PC-3 (cell line): Measurements from ENCODE around the gene ATG101.

ENCODE experiments used
- CTCF ChIP-seq: fragments of 300-600 bp; sonication (generic); conservative IDR thresholded peaks from 2 replicates; pipeline ENCODE4 v1.5.1; 2017; ENCODE audit warnings: antibody characterized with exemption, low read depth, mild to moderate bottlenecking, low read length
- EZH2 ChIP-seq: fragments of 300-600 bp; sonication (generic); IDR thresholded peaks from one replicate; pipeline ENCODE4 v1.6.1; 2017; ENCODE audit warnings: antibody characterized with exemption, mild to moderate bottlenecking, low read length; ENCODE audit not compliant: unreplicated experiment
- EZH2phosphoT487 ChIP-seq: fragments of 300-600 bp; sonication (generic); IDR thresholded peaks from 2 replicates; pipeline ENCODE4 v1.6.1; 2018; ENCODE audit warnings: mild to moderate bottlenecking, antibody characterized with exemption, low read length, borderline replicate concordance

GRCh38 chr12:52062167-52063081 lies 7.4 kb upstream of the ATG101 start:
- TF ChIP-seq CTCF (no peak), EZH2phosphoT487 (no peak), EZH2 (no peak)
